GM23338 (cell line): ENCODE results near the gene SIVA1. TPM values are rescaled to one million over a fixed set of nuclear protein-coding genes. Genes with fewer than 3 reads are reported as not detected.

Source experiments
- ATAC-seq: fragments of 200-7000 bp; cut with Tn5 transposase; 3 replicates; pipeline ENCODE4 v1.9.1; 2020
- DNase-seq: peaks from one replicate; pipeline ENCODE4 v3.0.0-alpha.2; 2015; ENCODE audit warnings: low spot score
- H2AFZ ChIP-seq: fragments of 200-600 bp; sonication (generic); 2 replicates; pipeline ENCODE4 v1.8.0; 2016; ENCODE audit warnings: antibody characterized with exemption, mild to moderate bottlenecking, moderate library complexity
- H3F3A ChIP-seq: fragments of 200-600 bp; sonication (generic); replicated peaks from 2 replicates; pipeline ENCODE4 v1.8.0; 2017; ENCODE audit warnings: antibody characterized with exemption, mixed run types, low read depth
- H3K27ac ChIP-seq: fragments of 200-600 bp; sonication (generic); 2 replicates; pipeline ENCODE4 v1.6.1; 2016; ENCODE audit warnings: low read depth
- H3K27me3 ChIP-seq: fragments of 200-600 bp; sonication (generic); 2 replicates; pipeline ENCODE4 v1.8.0; 2016; ENCODE audit warnings: mild to moderate bottlenecking, mixed run types, moderate library complexity; ENCODE audit not compliant: insufficient read depth
- H3K36me3 ChIP-seq: fragments of 200-600 bp; sonication (generic); 2 replicates; pipeline ENCODE4 v1.8.0; 2016; ENCODE audit warnings: mild to moderate bottlenecking; ENCODE audit not compliant: insufficient read depth
- H3K4me1 ChIP-seq: fragments of 200-600 bp; sonication (generic); 2 replicates; pipeline ENCODE4 v1.8.0; 2016; ENCODE audit warnings: mild to moderate bottlenecking, moderate library complexity; ENCODE audit not compliant: insufficient read depth
- H3K4me2 ChIP-seq: fragments of 200-600 bp; sonication (generic); 2 replicates; pipeline ENCODE4 v1.7.1; 2017; ENCODE audit warnings: mixed run types
- H3K4me3 ChIP-seq: fragments of 200-600 bp; sonication (generic); 2 replicates; pipeline ENCODE4 v1.6.1; 2016; ENCODE audit warnings: mixed run types
- H3K79me2 ChIP-seq: fragments of 200-600 bp; sonication (generic); replicated peaks from 2 replicates; pipeline ENCODE4 v1.8.0; 2017; ENCODE audit warnings: mild to moderate bottlenecking; ENCODE audit not compliant: insufficient read depth
- H3K9me2 ChIP-seq: fragments of 200-600 bp; sonication (generic); 2 replicates; pipeline ENCODE4 v1.8.0; 2017; ENCODE audit not compliant: insufficient read depth
- H4K20me1 ChIP-seq: fragments of 200-600 bp; sonication (generic); replicated peaks from 2 replicates; pipeline ENCODE4 v1.8.0; 2017; ENCODE audit warnings: mild to moderate bottlenecking; ENCODE audit not compliant: insufficient read depth
- H3K27ac Mint-ChIP-seq: 2 replicates; pipeline ENCODE4 v1.8.0; 2020; ENCODE audit warnings: inconsistent platforms, mild to moderate bottlenecking, moderate library complexity, mixed read lengths
- H3K27me3 Mint-ChIP-seq: 3 replicates; pipeline ENCODE4 v1.8.0; 2022; ENCODE audit warnings: low read depth, mild to moderate bottlenecking, moderate library complexity, mixed read lengths, inconsistent platforms; ENCODE audit not compliant: insufficient read depth, poor library complexity
- H3K36me3 Mint-ChIP-seq: 3 replicates; pipeline ENCODE4 v1.8.0; 2021; ENCODE audit warnings: low read depth, mild to moderate bottlenecking, inconsistent platforms, moderate library complexity, mixed read lengths
- H3K4me1 Mint-ChIP-seq: 3 replicates; pipeline ENCODE4 v1.8.0; 2020; ENCODE audit warnings: mild to moderate bottlenecking, inconsistent platforms, mixed read lengths
- H3K4me3 Mint-ChIP-seq: 3 replicates; pipeline ENCODE4 v1.8.0; 2021; ENCODE audit warnings: moderate library complexity, mild to moderate bottlenecking, inconsistent platforms, mixed read lengths
- H3K9me3 Mint-ChIP-seq: 3 replicates; pipeline ENCODE4 v1.8.0; 2020; ENCODE audit warnings: moderate library complexity, mild to moderate bottlenecking, inconsistent platforms, mixed read lengths
- CREB1 ChIP-seq: fragments of 250-450 bp; sonication (Bioruptor Pico); IDR thresholded peaks from 2 replicates; pipeline ENCODE4 v1.5.0; 2020; ENCODE audit warnings: low read depth, mild to moderate bottlenecking, moderate library complexity
- CTCF ChIP-seq, 2 experiments: fragments of 200-600 bp in 1 of 2; sonication (generic) in 1 of 2; conservative IDR thresholded peaks; 2 replicates each; pipeline versions ENCODE4 v1.5.1 to v1.6.1; 2016 to 2017; ENCODE audit warnings: antibody characterized with exemption in 2 of 2, low read depth in 2 of 2, mild to moderate bottlenecking in 2 of 2, moderate library complexity in 1 of 2
- ETS1 ChIP-seq: IDR thresholded peaks from 2 replicates; pipeline ENCODE4 v1.6.1; 2016; ENCODE audit warnings: antibody characterized with exemption
- EZH2phosphoT487 ChIP-seq: fragments of 200-600 bp; sonication (generic); IDR thresholded peaks from one replicate; pipeline ENCODE4 v1.8.1; 2018; ENCODE audit warnings: antibody characterized with exemption; ENCODE audit not compliant: unreplicated experiment
- JUNB ChIP-seq: IDR thresholded peaks from one replicate; pipeline ENCODE4 v1.6.1; 2016; ENCODE audit warnings: antibody characterized with exemption; ENCODE audit not compliant: unreplicated experiment
- POLR2AphosphoS5 ChIP-seq: IDR thresholded peaks from 2 replicates; pipeline ENCODE4 v1.6.1; 2016; ENCODE audit warnings: antibody characterized with exemption, low read depth
- polyA plus RNA-seq: library from polyadenylated mRNA; unstranded; fragments of >200 nt; fragmentation: Nextera tagmentation; extraction: Ambion mirVana; gene quantifications from 2 replicates; pipeline ENCODE4 v1.2.1, GENCODE V29; 2016
- total RNA-seq: library from RNA; depleted of rRNA; stranded (reverse); fragments of >200 nt; shearing (Covaris generic); gene quantifications from 2 replicates; pipeline ENCODE4 v1.2.3, GENCODE V29; 2014

SIVA1 gene
- total and polyA plus RNA-seq, 2 experiments from 2014 or later = 215 to 392 TPM

- peaks cover 17% of the 10 kb centered on the region for H3K4me1 Mint-ChIP-seq
- no peak overlapping the region for H3K4me3 ChIP-seq
- H3K9me3 Mint-ChIP-seq = no peaks in the 10 kb centered on the region
- no peaks in the 10 kb centered on the region for H3K36me3 ChIP-seq
- H3K4me1 ChIP-seq = peaks cover 10% of the 10 kb centered on the region
- H2AFZ ChIP-seq = no peak overlapping the region
- TF ChIP-seq CREB1 (CRISPR knock-in tag) = no peak
- no peaks in the 10 kb centered on the region for H3F3A ChIP-seq
- H3K27me3 Mint-ChIP-seq = peaks cover 19% of the 10 kb centered on the region
- no peak overlapping the region for H3K4me3 Mint-ChIP-seq
- H3K9me2 ChIP-seq = no peaks in the 10 kb centered on the region
- H3K4me2 ChIP-seq = no peak overlapping the region
- no peak overlapping the region for H3K27ac ChIP-seq
- H3K27ac Mint-ChIP-seq = no peak overlapping the region
- peaks cover 15% of the 10 kb centered on the region; the same call in 1 of the 2 replicates for H4K20me1 ChIP-seq
- H3K27me3 ChIP-seq = peaks cover 7% of the 10 kb centered on the region
- peaks cover 16% of the 10 kb centered on the region for H3K79me2 ChIP-seq
- ATAC-seq (no peak), DNase-seq (no peak)
- H3K36me3 Mint-ChIP-seq = peaks cover 3% of the 10 kb centered on the region; the same call in 2 of the 3 replicates
These were observed 38.5 kb downstream of the SIVA1 start for GRCh38 chr14:104791425-104791824.

- Histone ChIP-seq H3K79me2 (peaks cover 16% of the 10 kb centered on the region), H3K4me1 (peaks cover 18% of the 10 kb centered on the region)
- H3K27ac Mint-ChIP-seq = no peak overlapping the region
These were observed 39.3 kb downstream of the SIVA1 start for GRCh38 chr14:104792101-104792884.

More at GRCh38 chr14:104792101-104792884, 39.3 kb downstream of the SIVA1 start:
- H3K36me3 Mint-ChIP-seq = peaks cover 3% of the 10 kb centered on the region; the same call in 2 of the 3 replicates
- H3K4me1 Mint-ChIP-seq = peaks cover 25% of the 10 kb centered on the region
- H3K9me3 Mint-ChIP-seq = no peaks in the 10 kb centered on the region
- Histone ChIP-seq H3K4me2 (no peak overlapping the region), H3K27ac (no peak overlapping the region), H4K20me1 (peaks cover 15% of the 10 kb centered on the region; the same call in 1 of the 2 replicates), H2AFZ (no peak overlapping the region), H3K9me2 (no peaks in the 10 kb centered on the region), H3K4me3 (no peak overlapping the region), H3F3A (no peaks in the 10 kb centered on the region), H3K36me3 (no peaks in the 10 kb centered on the region), H3K27me3 (peaks cover 15% of the 10 kb centered on the region)
- ATAC-seq (no peak), DNase-seq (no peak)
- TF ChIP-seq POLR2AphosphoS5 = no peak
- no peak for TF ChIP-seq CREB1 (CRISPR knock-in tag)
- no peak for TF ChIP-seq JUNB
- TF ChIP-seq EZH2phosphoT487 = no peak
- no peak for TF ChIP-seq CTCF (conservative IDR thresholded peaks at IDR 0.05; ENCODE audit: low read depth in 2 of 2)
- no peak for TF ChIP-seq ETS1
- H3K27me3 Mint-ChIP-seq = peaks cover 23% of the 10 kb centered on the region
- no peak overlapping the region for H3K4me3 Mint-ChIP-seq
